Esophagus squamous epithelium (tissue), 5 donors: ENCODE data around the gene BICRA. TPM values are rescaled to one million over a fixed set of nuclear protein-coding genes. Genes with fewer than 3 reads are reported as not detected.
A peak's percentile ranks its signal among the peaks of the same experiment; 100 is the strongest.

ENCODE experiments used
- DNase-seq: peaks from one replicate; lab custom pipeline; 2025; lab: John Stamatoyannopoulos, UW
- H3K27ac ChIP-seq, 4 donors: fragments of 200-600 bp; sonication (generic); one replicate each; pipeline ENCODE4 v1.5.1; 2016 to 2019; ENCODE audit warnings: mild to moderate bottlenecking in 1 of 4
- H3K27me3 ChIP-seq, 4 donors: fragments of 200-600 bp; sonication (generic); 1 replicate in 3 of 4; 2 replicates in 1 of 4; pipeline versions ENCODE4 v1.5.1 to v1.6.0; 2017 to 2021; ENCODE audit warnings: antibody characterized with exemption in 1 of 4
- H3K36me3 ChIP-seq, 3 donors: fragments of 200-600 bp; sonication (generic); one replicate each; pipeline ENCODE4 v1.5.1; 2016 to 2019
- H3K4me1 ChIP-seq, 3 donors: fragments of 200-600 bp; sonication (generic); one replicate each; pipeline ENCODE4 v1.5.1; 2017 to 2019
- H3K4me3 ChIP-seq, 4 donors: fragments of 200-600 bp; sonication (generic); 1 replicate in 3 of 4; 2 replicates in 1 of 4; pipeline ENCODE4 v1.5.1; 2016 to 2019; ENCODE audit warnings: mild to moderate bottlenecking in 2 of 4, moderate library complexity in 1 of 4
- H3K9me3 ChIP-seq, 3 donors: fragments of 200-600 bp; sonication (generic); one replicate each; pipeline ENCODE4 v1.5.1; 2016 to 2019
- CTCF ChIP-seq, 6 experiments: fragments of 450-650 bp in 4 of 6; fragments of 200-600 bp in 2 of 6; sonication (generic) in 2 of 6; IDR thresholded peaks; one replicate each; pipeline ENCODE4 v1.5.1; 2016 to 2019; ENCODE audit warnings: antibody characterized with exemption in 6 of 6, mild to moderate bottlenecking in 4 of 6, moderate library complexity in 4 of 6
- POLR2A ChIP-seq, 4 donors: fragments of 450-650 bp; IDR thresholded peaks; one replicate each; pipeline ENCODE4 v1.6.1; 2017; ENCODE audit warnings: antibody characterized with exemption in 4 of 4, mild to moderate bottlenecking in 4 of 4, moderate library complexity in 3 of 4
- WGBS, 2 donors: methylation state at CpG; one replicate each; pipeline ENCODE4 v1.1.5; 2018; 5-methylcytosine and 5-hydroxymethylcytosine counted together
- intact Hi-C: fragments of 100-400 bp; cut with DNase I; formaldehyde crosslinking; loops from one replicate; pipeline ENCODE4 v1.15.0; 2022
- total RNA-seq, 4 donors: library from RNA; depleted of rRNA; stranded (reverse); fragments of >200 nt; gene quantifications; one replicate each; pipeline ENCODE4 v1.1.0, GENCODE V29; 2016
- donor health status: DM: yes; HTN: yes; CAD: no.

Gene BICRA
- total RNA-seq, 4 donors from 2014 or later, result 1.1 to 17.5 (median 7.0) TPM

GRCh38 chr19:47670736-47671135 is 61.8 kb downstream of the BICRA start:
- no peak overlapping the region for H3K27ac ChIP-seq
- H3K4me3 ChIP-seq, result no peak overlapping the region
- TF ChIP-seq CTCF (IDR thresholded peaks at IDR 0.05), result no peak
- TF ChIP-seq POLR2A (IDR thresholded peaks at IDR 0.05), result no peak
- DNase-seq, result no peak
- H3K9me3 ChIP-seq, result no peaks in the 10 kb centered on the region
- intact Hi-C loops, result no loop called here
- 95 to 100% methylated on average over 1 to 3 of the region's 8 CpGs for WGBS, 2 donors
- H3K36me3 ChIP-seq, result peaks cover 0 to 48% (median 0%) of the 10 kb centered on the region in 3 donors
- H3K27me3 ChIP-seq, result no peaks in the 10 kb centered on the region
- H3K4me1 ChIP-seq, result peaks cover 10 to 31% (median 24%) of the 10 kb centered on the region in 3 donors

DNA sequence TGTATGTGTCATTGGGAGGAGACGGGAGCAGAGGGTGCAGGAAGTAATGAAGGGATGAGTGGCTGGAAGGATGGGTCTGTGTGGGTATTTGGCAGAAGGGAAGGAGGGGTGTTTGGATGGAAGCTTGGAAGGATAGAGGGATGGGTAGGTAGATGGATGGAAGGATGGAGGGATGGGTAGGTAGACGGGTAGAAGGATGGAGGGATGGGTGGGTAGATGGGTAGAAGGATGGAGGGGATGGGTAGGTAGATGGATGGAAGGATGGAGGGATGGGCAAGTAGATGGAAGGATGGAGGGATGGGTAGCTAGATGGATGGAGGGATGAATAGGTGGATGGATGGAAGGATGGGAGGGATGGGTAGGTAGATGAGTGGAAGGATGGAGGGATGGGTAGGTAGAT is 62.6 kb downstream of the BICRA start:
- H3K36me3 ChIP-seq, result peaks cover 0 to 56% (median 0%) of the 10 kb centered on the region in 3 donors
- H3K27ac ChIP-seq, result no peak overlapping the region
- intact Hi-C loops, result no loop called here
- DNase-seq, result no peak
- H3K4me3 ChIP-seq, result no peak overlapping the region
- TF ChIP-seq CTCF (IDR thresholded peaks at IDR 0.05), result no peak
- TF ChIP-seq POLR2A (IDR thresholded peaks at IDR 0.05), result no peak
- 92 to 96% methylated on average over 2 of the region's 2 CpGs for WGBS, 2 donors
- no peaks in the 10 kb centered on the region for H3K9me3 ChIP-seq
- no peaks in the 10 kb centered on the region for H3K27me3 ChIP-seq
- peaks cover 5 to 23% (median 16%) of the 10 kb centered on the region in 3 donors for H3K4me1 ChIP-seq

GRCh38 chr19:47673426-47673825 is 64.5 kb downstream of the BICRA start:
- H3K9me3 ChIP-seq, result no peaks in the 10 kb centered on the region
- H3K27ac ChIP-seq, result no peak overlapping the region
- H3K36me3 ChIP-seq, result peaks cover 0 to 75% (median 0%) of the 10 kb centered on the region in 3 donors
- intact Hi-C loops, result no loop called here
- 95 to 100% methylated on average over 4 to 6 of the region's 7 CpGs for WGBS, 2 donors
- no peak overlapping the region for H3K4me3 ChIP-seq
- H3K27me3 ChIP-seq, result no peaks in the 10 kb centered on the region
- TF ChIP-seq POLR2A (IDR thresholded peaks at IDR 0.05) (no peak), CTCF (IDR thresholded peaks at IDR 0.05) (no peak)
- no peak for DNase-seq
- H3K4me1 ChIP-seq, result peaks cover 0 to 4% (median 0%) of the 10 kb centered on the region in 3 donors

DNA sequence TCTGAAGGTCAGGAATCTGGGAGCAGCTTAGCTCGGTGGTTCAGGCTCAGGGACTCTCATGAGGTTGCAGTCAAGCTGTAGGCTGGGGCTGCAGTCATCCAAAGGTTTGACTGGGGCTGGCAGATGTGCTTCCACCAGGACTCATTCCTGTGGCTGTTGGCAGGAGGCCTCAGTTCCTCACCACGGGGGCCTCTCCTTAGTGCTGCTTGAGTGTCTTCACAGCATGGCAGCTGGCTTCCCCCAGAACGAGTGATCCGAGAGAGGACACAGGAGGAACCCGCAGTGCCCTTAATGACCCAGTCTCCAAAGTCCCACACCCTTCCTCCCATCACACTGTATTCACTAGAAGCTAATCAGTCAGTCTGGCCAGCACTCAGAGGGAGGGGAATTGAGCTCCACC is 65.6 kb downstream of the BICRA start:
- DNase-seq, result no peak
- H3K4me1 ChIP-seq, result no peaks in the 10 kb centered on the region
- TF ChIP-seq POLR2A (IDR thresholded peaks at IDR 0.05), result no peak
- TF ChIP-seq CTCF (IDR thresholded peaks at IDR 0.05), result no peak
- intact Hi-C loops, result no loop called here
- no peaks in the 10 kb centered on the region for H3K27me3 ChIP-seq
- peak overlapping the region in 1 of 4 donors; percentile 0 for H3K27ac ChIP-seq
- peaks cover 4 to 86% (median 5%) of the 10 kb centered on the region in 3 donors for H3K36me3 ChIP-seq
- 78 to 100% methylated on average over 1 to 4 of the region's 5 CpGs for WGBS, 2 donors
- H3K9me3 ChIP-seq, result no peaks in the 10 kb centered on the region
- H3K4me3 ChIP-seq, result no peak overlapping the region

DNA sequence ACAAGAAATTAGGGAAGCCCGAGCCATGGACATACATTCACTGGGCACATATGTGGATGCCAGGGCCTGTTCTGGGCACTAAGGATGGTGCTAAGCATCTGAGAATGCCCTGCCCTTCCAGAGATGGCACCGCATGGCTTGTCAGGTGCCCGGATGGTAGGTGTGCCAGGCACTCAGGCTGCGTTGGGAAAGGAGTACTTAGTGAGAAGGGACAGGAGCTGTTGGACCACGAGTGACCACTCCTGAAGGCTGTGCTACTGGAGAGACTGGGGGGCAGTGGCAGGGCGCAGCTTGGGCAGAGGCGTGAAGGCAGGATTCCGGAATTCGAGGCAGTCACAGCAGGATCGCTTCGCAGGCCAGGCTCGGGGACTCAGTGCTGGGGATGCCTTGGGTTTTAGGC is 66.3 kb downstream of the BICRA start:
- H3K36me3 ChIP-seq, result peaks cover 11 to 86% (median 12%) of the 10 kb centered on the region in 3 donors
- no peak overlapping the region for H3K27ac ChIP-seq
- intact Hi-C loops, result no loop called here
- DNase-seq, result no peak
- WGBS, 2 donors, result 93 to 94% methylated on average over 11 to 12 of the region's 12 CpGs
- no peaks in the 10 kb centered on the region for H3K4me1 ChIP-seq
- H3K9me3 ChIP-seq, result no peaks in the 10 kb centered on the region
- H3K27me3 ChIP-seq, result no peaks in the 10 kb centered on the region
- TF ChIP-seq POLR2A (IDR thresholded peaks at IDR 0.05), result no peak
- TF ChIP-seq CTCF (IDR thresholded peaks at IDR 0.05), result no peak
- H3K4me3 ChIP-seq, result no peak overlapping the region
